GM12878 (cell line): ENCODE measurements around the gene CA10. TPM values are rescaled to one million over a fixed set of nuclear protein-coding genes. Genes with fewer than 3 reads are reported as not detected.

Source experiments
- ATAC-seq: fragments of 200-7000 bp; cut with Tn5 transposase; 3 replicates; pipeline ENCODE4 v1.9.1; 2020; ENCODE audit warnings: mild to moderate bottlenecking, moderate library complexity
- BruUV-seq: library from RNA; stranded (reverse); fragments of 400-500 nt; replicated peaks from 2 replicates; lab custom pipeline; 2021; lab: Mats Ljungman, UMichigan
- CTCF ChIA-PET: fragments of 300-600 bp; sonication (Branson Sonifier 250); formaldehyde crosslinking; extraction: SDS; loops from one replicate; lab custom pipeline; 2021; ENCODE audit warnings: inconsistent platforms; lab: Yijun Ruan, JAX
- POLR2A ChIA-PET: fragments of 350-600 bp; formaldehyde crosslinking; extraction: SDS; loops from one replicate; lab custom pipeline; 2021; ENCODE audit warnings: inconsistent platforms; lab: Charles Lee
- RAD21 ChIA-PET: fragments of 300-600 bp; sonication (Branson Sonifier 250); formaldehyde crosslinking; loops from one replicate; lab custom pipeline; 2023; ENCODE audit warnings: antibody characterized with exemption; ENCODE audit not compliant: unreplicated experiment; lab: Charles Lee
- SMC1A ChIA-PET: fragments of 300-600 bp; sonication (Branson Sonifier 250); formaldehyde crosslinking; loops from one replicate; lab custom pipeline; 2023; ENCODE audit not compliant: unreplicated experiment, uncharacterized antibody; lab: Charles Lee
- DNase-seq: peaks from one replicate; pipeline ENCODE4 v3.0.0-alpha.2; 2011; ENCODE audit warnings: low read depth, low spot score
- FAIRE-seq: peaks from 3 replicates; lab custom pipeline; 2011; peaks lifted over from hg19 to GRCh38; lab: Jason Lieb, UNC
- H2AFZ ChIP-seq: 2 replicates; pipeline ENCODE4 v1.6.0; 2011; ENCODE audit warnings: low read depth, low read length, control low read depth; ENCODE audit not compliant: control insufficient read depth
- H3K27ac ChIP-seq: 2 replicates; pipeline ENCODE4 v1.5.1; 2011; ENCODE audit warnings: control low read depth; ENCODE audit not compliant: control insufficient read depth, insufficient read depth
- H3K27me3 ChIP-seq, 2 experiments: replicated peaks in 1 of 2; 2 replicates each; pipeline versions ENCODE4 v1.6.0 to v1.6.1; 2011; ENCODE audit warnings: low read length in 1 of 2; ENCODE audit not compliant: control insufficient read depth in 2 of 2, insufficient read depth in 2 of 2
- H3K36me3 ChIP-seq, 2 experiments: 2 replicates each; pipeline ENCODE4 v1.5.1; 2011; ENCODE audit warnings: low read length in 1 of 2; ENCODE audit not compliant: control insufficient read depth in 2 of 2, insufficient read depth in 2 of 2
- H3K4me1 ChIP-seq: 2 replicates; pipeline ENCODE4 v1.6.1; 2011; ENCODE audit warnings: mild to moderate bottlenecking, low read length, moderate library complexity, mixed read lengths; ENCODE audit not compliant: control insufficient read depth, insufficient read depth
- H3K4me2 ChIP-seq: 2 replicates; pipeline ENCODE4 v1.6.0; 2011; ENCODE audit warnings: control low read depth; ENCODE audit not compliant: control insufficient read depth, insufficient read depth
- H3K4me3 ChIP-seq: fragments of 200-600 bp; sonication (generic); 2 replicates; pipeline ENCODE4 v1.5.1; 2016
- H3K79me2 ChIP-seq: 2 replicates; pipeline ENCODE4 v1.6.0; 2011; ENCODE audit warnings: low read length; ENCODE audit not compliant: control insufficient read depth, insufficient read depth
- H3K9ac ChIP-seq: 2 replicates; pipeline ENCODE4 v1.8.0; 2011; ENCODE audit warnings: low read length, control low read depth, mixed read lengths; ENCODE audit not compliant: control insufficient read depth, insufficient read depth
- H3K9me3 ChIP-seq: replicated peaks from 3 replicates; pipeline ENCODE4 v1.5.1; 2011; ENCODE audit warnings: mild to moderate bottlenecking, low read length; ENCODE audit not compliant: control insufficient read depth, insufficient read depth
- H4K20me1 ChIP-seq: 2 replicates; pipeline ENCODE4 v1.6.0; 2011; ENCODE audit not compliant: control insufficient read depth, insufficient read depth
- CBX5 ChIP-seq: sonication (generic); IDR thresholded peaks from 2 replicates; pipeline ENCODE4 v1.6.1; 2016; ENCODE audit warnings: low read depth, moderate library complexity, mild to moderate bottlenecking, inconsistent platforms
- EED ChIP-seq: sonication (generic); IDR thresholded peaks from 2 replicates; pipeline ENCODE4 v1.6.1; 2016; ENCODE audit warnings: antibody characterized with exemption, low read depth
- EZH2 ChIP-seq: IDR thresholded peaks from 2 replicates; pipeline ENCODE4 v1.6.1; 2012; ENCODE audit warnings: low read depth, mild to moderate bottlenecking, control low read depth, inconsistent platforms, low read length, borderline replicate concordance; ENCODE audit not compliant: control insufficient read depth
- FOXK2 ChIP-seq: fragments of 450-650 bp; IDR thresholded peaks from 2 replicates; pipeline ENCODE4 v1.6.1; 2017; ENCODE audit warnings: mild to moderate bottlenecking, moderate library complexity
- GABPA ChIP-seq: IDR thresholded peaks from 2 replicates; pipeline ENCODE4 v1.6.1; 2014; ENCODE audit warnings: antibody characterized with exemption, low read depth, mild to moderate bottlenecking, inconsistent platforms
- KLF5 ChIP-seq: fragments of 450-650 bp; IDR thresholded peaks from 2 replicates; pipeline ENCODE4 v1.6.1; 2014; ENCODE audit warnings: mild to moderate bottlenecking; ENCODE audit not compliant: partially characterized antibody
- MYC ChIP-seq: IDR thresholded peaks from 2 replicates; pipeline ENCODE4 v1.6.1; 2011; ENCODE audit warnings: mild to moderate bottlenecking, low read length, moderate library complexity, inconsistent platforms; ENCODE audit not compliant: insufficient read depth, insufficient replicate concordance, insufficient read length, severe bottlenecking
- STAT3 ChIP-seq: IDR thresholded peaks from 2 replicates; pipeline ENCODE4 v1.6.1; 2011; ENCODE audit warnings: low read depth, low read length, improper control_type of control experiment
- SUPT20H ChIP-seq: IDR thresholded peaks from 2 replicates; pipeline ENCODE4 v1.6.1; 2011; ENCODE audit warnings: low read depth, mild to moderate bottlenecking, low read length, moderate library complexity, borderline replicate concordance; ENCODE audit not compliant: control insufficient read depth
- SUZ12 ChIP-seq: fragments of 200-600 bp; sonication (generic); IDR thresholded peaks from one replicate; pipeline ENCODE4 v1.6.1; 2018; ENCODE audit warnings: antibody characterized with exemption, mild to moderate bottlenecking; ENCODE audit not compliant: unreplicated experiment
- TCF3 ChIP-seq: IDR thresholded peaks from 2 replicates; pipeline ENCODE4 v1.6.1; 2012; ENCODE audit warnings: low read depth, mild to moderate bottlenecking, low read length, borderline replicate concordance; ENCODE audit not compliant: insufficient read depth
- TCF7 ChIP-seq: IDR thresholded peaks from 2 replicates; pipeline ENCODE4 v1.6.1; 2014; ENCODE audit warnings: antibody characterized with exemption, borderline replicate concordance
- YY1 ChIP-seq: IDR thresholded peaks from 2 replicates; pipeline ENCODE4 v1.6.1; 2011; ENCODE audit warnings: low read depth, mild to moderate bottlenecking, low read length
- ZNF384 ChIP-seq: IDR thresholded peaks from 2 replicates; pipeline ENCODE4 v1.6.1; 2012; ENCODE audit warnings: low read depth, mild to moderate bottlenecking, low read length, improper control_type of control experiment, borderline replicate concordance
- WGBS: methylation state at CpG from one replicate; pipeline ENCODE4 v1.1.6; 2016; ENCODE audit warnings: low lambda C conversion rate; ENCODE audit not compliant: insufficient replicate concordance, insufficient coverage; ENCODE audit errors: missing lambda C conversion rate; 5-methylcytosine and 5-hydroxymethylcytosine counted together
- in situ Hi-C: fragments of 300-500 bp; cut with MboI; formaldehyde crosslinking; loops from 9 replicates; pipeline ENCODE4 v1.14.3; 2018; ENCODE audit warnings: mixed read lengths
- intact Hi-C: fragments of 100-400 bp; cut with micrococcal nuclease; formaldehyde crosslinking; loops from one replicate; pipeline ENCODE4 v1.14.2; 2022; ENCODE audit not compliant: unreplicated experiment
- polyA plus RNA-seq, 11 experiments: library from polyadenylated mRNA; depleted of rRNA in 4 of 11; unstranded in 6 of 11; stranded (reverse) in 5 of 11; fragments of >200 nt; fragmentation: Nextera tagmentation in 4 of 11; fragmentation: Illumina TruSeq in 1 of 11; extraction: Ambion mirVana in 4 of 11; extraction: Trizol in 1 of 11; gene quantifications; 1 replicate in 1 of 11; 2 replicates in 10 of 11; pipeline versions ENCODE4 v1.2.1 to v1.2.3, GENCODE V29; 2011 to 2016; ENCODE audit warnings: inconsistent platforms in 2 of 11, missing spikeins in 2 of 11, low read depth in 1 of 11
- total RNA-seq, 4 experiments: library from RNA; depleted of rRNA in 3 of 4; stranded (reverse); fragments of >200 nt in 3 of 4; fragmentation: Illumina TruSeq in 1 of 4; extraction: Trizol in 1 of 4; gene quantifications; 2 replicates each; pipeline versions ENCODE4 v1.2.1 to v1.2.3, GENCODE V29; 2013 to 2021
- TF ChIP-seq, protein P1 (sequence below): fragments of 450-650 bp; formaldehyde crosslinking; IDR thresholded peaks from 2 replicates; pipeline ENCODE4 v1.4.0; 2020; ENCODE audit warnings: mild to moderate bottlenecking, moderate library complexity

Gene CA10
- total and polyA plus RNA-seq, 10 of the 15 experiments (the other 5 are each of a cell fraction or from before 2014, with no cell fraction given): not detected

- no peak overlapping the region for H2AFZ ChIP-seq
- in situ Hi-C loops (no loop called here), intact Hi-C loops (no loop called here)
- ChIA-PET RAD21 (no interaction called here), POLR2A (no interaction called here), CTCF (no interaction called here), SMC1A (no interaction called here)
- no peak for FAIRE-seq
- TF ChIP-seq CBX5 (no peak), EED (no peak), SUZ12 (no peak), TCF7 (no peak), KLF5 (no peak), TCF3 (no peak), GABPA (no peak), YY1 (no peak), ZNF384 (no peak), EZH2 (no peak), STAT3 (no peak), MYC (no peak), SUPT20H (no peak), FOXK2 (no peak)
- TF ChIP-seq, protein P1, sequence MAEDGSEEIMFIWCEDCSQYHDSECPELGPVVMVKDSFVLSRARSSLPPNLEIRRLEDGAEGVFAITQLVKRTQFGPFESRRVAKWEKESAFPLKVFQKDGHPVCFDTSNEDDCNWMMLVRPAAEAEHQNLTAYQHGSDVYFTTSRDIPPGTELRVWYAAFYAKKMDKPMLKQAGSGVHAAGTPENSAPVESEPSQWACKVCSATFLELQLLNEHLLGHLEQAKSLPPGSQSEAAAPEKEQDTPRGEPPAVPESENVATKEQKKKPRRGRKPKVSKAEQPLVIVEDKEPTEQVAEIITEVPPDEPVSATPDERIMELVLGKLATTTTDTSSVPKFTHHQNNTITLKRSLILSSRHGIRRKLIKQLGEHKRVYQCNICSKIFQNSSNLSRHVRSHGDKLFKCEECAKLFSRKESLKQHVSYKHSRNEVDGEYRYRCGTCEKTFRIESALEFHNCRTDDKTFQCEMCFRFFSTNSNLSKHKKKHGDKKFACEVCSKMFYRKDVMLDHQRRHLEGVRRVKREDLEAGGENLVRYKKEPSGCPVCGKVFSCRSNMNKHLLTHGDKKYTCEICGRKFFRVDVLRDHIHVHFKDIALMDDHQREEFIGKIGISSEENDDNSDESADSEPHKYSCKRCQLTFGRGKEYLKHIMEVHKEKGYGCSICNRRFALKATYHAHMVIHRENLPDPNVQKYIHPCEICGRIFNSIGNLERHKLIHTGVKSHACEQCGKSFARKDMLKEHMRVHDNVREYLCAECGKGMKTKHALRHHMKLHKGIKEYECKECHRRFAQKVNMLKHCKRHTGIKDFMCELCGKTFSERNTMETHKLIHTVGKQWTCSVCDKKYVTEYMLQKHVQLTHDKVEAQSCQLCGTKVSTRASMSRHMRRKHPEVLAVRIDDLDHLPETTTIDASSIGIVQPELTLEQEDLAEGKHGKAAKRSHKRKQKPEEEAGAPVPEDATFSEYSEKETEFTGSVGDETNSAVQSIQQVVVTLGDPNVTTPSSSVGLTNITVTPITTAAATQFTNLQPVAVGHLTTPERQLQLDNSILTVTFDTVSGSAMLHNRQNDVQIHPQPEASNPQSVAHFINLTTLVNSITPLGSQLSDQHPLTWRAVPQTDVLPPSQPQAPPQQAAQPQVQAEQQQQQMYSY: no peak
- no peaks in the 10 kb centered on the region for H3K9me3 ChIP-seq
- H3K79me2 ChIP-seq: no peaks in the 10 kb centered on the region
- 2% methylated on average over 3 of the region's 3 CpGs for WGBS
- H3K4me3 ChIP-seq: no peak overlapping the region
- H3K27ac ChIP-seq: no peak overlapping the region
- no peaks in the 10 kb centered on the region for H3K36me3 ChIP-seq
- no peak overlapping the region for H3K4me2 ChIP-seq
- no peak for ATAC-seq
- no peaks in the 10 kb centered on the region for H3K4me1 ChIP-seq
- no TSS peak for BruUV-seq
- H3K27me3 ChIP-seq: no peaks in the 10 kb centered on the region
- DNase-seq: no peak
- no peaks in the 10 kb centered on the region for H4K20me1 ChIP-seq
- no peak overlapping the region for H3K9ac ChIP-seq
Measured at GRCh38 chr17:51702963-51703360, 455.6 kb downstream of the CA10 start.
